Upper lobe of right lung (tissue), 1 donor: ENCODE data around the gene ABHD17A. TPM values are rescaled to one million over a fixed set of nuclear protein-coding genes. Genes with fewer than 3 reads are reported as not detected.
"Not testable (repeated sequence)": the region's sequence is repeated elsewhere in the genome, so short reads cannot be mapped to it uniquely, and the experiment has no call there.

ENCODE experiments used
- ATAC-seq: fragments of 200-7000 bp; cut with Tn5 transposase; one replicate; pipeline ENCODE4 v1.9.1; 2020; ENCODE audit warnings: mild to moderate bottlenecking, moderate library complexity
- DNase-seq: peaks from one replicate; pipeline ENCODE4 v3.0.0-alpha.2; 2020
- H3K27ac ChIP-seq: fragments of 200-600 bp; one replicate; pipeline ENCODE4 v1.8.0; 2022
- H3K27me3 ChIP-seq: fragments of 200-600 bp; one replicate; pipeline ENCODE4 v1.8.0; 2022; ENCODE audit warnings: mild to moderate bottlenecking
- H3K36me3 ChIP-seq: fragments of 200-600 bp; one replicate; pipeline ENCODE4 v1.8.0; 2022
- H3K4me1 ChIP-seq: fragments of 200-600 bp; one replicate; pipeline ENCODE4 v1.8.0; 2022
- H3K4me3 ChIP-seq: fragments of 200-600 bp; one replicate; pipeline ENCODE4 v1.8.0; 2022; ENCODE audit warnings: mild to moderate bottlenecking
- H3K9me3 ChIP-seq: fragments of 200-600 bp; one replicate; pipeline ENCODE4 v1.8.0; 2022
- intact Hi-C: fragments of 100-400 bp; cut with DNase I; formaldehyde crosslinking; loops from one replicate; pipeline ENCODE4 v1.11.0; 2022
- long read RNA-seq: library from polyadenylated mRNA; unstranded; transcript quantifications from one replicate; pipeline ENCODE4 v2.0.0, GENCODE V29; 2021
- total RNA-seq: library from RNA; stranded (reverse); fragmentation: NEBNext Ultra II Directional; extraction: Animal tissue kit (Norgen Biotek cat#: 25700); gene quantifications from one replicate; pipeline ENCODE4 v1.2.1, GENCODE V29; 2021
- TF ChIP-seq, protein P1 (sequence below): fragments of 200-600 bp; IDR thresholded peaks from one replicate; pipeline ENCODE4 v1.8.0; 2022; ENCODE audit warnings: antibody characterized with exemption
- donor health status: DM: no; HTN: yes; CAD: no; lungs with severe emphysema.

ABHD17A gene
- 76.1 TPM for total RNA-seq
- long read RNA-seq, full-length matches to known transcripts, result 190 of 266 reads
- long read RNA-seq, partial matches to known transcripts, result 51 of 266 reads
- long read RNA-seq, other reads (novel, unspliced or antisense), result 25 of 266 reads

GRCh38 chr19:1885398-1886119 lies at the start of gene ABHD17A:
Gene ABHD17A (minus strand): TSS chr19:1885496. CDS start chr19:1881566, 3,930 bp downstream.
- DNase-seq (peak; percentile 97), ATAC-seq (peak; percentile 98)
- H3K36me3 ChIP-seq, intact Hi-C loops, H3K27me3 ChIP-seq, H3K9me3 ChIP-seq: not testable (repeated sequence)
- H3K27ac ChIP-seq, result peak within 1 kb of the TSS; percentile 84
- peaks cover 28% of the 10 kb centered on the region for H3K4me1 ChIP-seq
- peak within 1 kb of the TSS; percentile 86 for H3K4me3 ChIP-seq

DNA sequence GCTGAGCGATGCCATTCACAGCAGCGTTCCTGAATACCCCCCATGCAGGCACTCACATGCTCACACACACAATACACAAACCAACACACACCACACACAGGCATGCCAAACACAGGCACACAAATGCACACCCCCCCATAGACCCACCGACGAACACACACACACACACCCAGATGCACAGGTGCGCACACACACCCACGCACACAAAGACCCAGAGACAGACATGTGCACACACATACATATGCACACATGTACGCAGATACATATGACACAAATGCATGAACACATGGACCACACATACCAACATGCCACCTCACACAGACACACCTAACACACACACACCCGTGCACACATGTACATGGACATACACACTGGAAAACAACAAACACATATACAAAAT lies 48.6 kb upstream of the ABHD17A start:
- intact Hi-C loops, result no loop called here
- Histone ChIP-seq H3K27ac (no peak overlapping the region), H3K4me1 (peaks cover 8% of the 10 kb centered on the region), H3K4me3 (no peak overlapping the region), H3K9me3 (no peaks in the 10 kb centered on the region), H3K27me3 (no peaks in the 10 kb centered on the region), H3K36me3 (no peaks in the 10 kb centered on the region)
- TF ChIP-seq, protein P1, sequence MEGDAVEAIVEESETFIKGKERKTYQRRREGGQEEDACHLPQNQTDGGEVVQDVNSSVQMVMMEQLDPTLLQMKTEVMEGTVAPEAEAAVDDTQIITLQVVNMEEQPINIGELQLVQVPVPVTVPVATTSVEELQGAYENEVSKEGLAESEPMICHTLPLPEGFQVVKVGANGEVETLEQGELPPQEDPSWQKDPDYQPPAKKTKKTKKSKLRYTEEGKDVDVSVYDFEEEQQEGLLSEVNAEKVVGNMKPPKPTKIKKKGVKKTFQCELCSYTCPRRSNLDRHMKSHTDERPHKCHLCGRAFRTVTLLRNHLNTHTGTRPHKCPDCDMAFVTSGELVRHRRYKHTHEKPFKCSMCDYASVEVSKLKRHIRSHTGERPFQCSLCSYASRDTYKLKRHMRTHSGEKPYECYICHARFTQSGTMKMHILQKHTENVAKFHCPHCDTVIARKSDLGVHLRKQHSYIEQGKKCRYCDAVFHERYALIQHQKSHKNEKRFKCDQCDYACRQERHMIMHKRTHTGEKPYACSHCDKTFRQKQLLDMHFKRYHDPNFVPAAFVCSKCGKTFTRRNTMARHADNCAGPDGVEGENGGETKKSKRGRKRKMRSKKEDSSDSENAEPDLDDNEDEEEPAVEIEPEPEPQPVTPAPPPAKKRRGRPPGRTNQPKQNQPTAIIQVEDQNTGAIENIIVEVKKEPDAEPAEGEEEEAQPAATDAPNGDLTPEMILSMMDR, result no peak
- no peak for ATAC-seq
- no peak for DNase-seq

GRCh38 chr19:1933244-1933643 lies 47.9 kb upstream of the ABHD17A start:
- Histone ChIP-seq H3K27me3 (no peaks in the 10 kb centered on the region), H3K27ac (no peak overlapping the region), H3K4me1 (peaks cover 8% of the 10 kb centered on the region), H3K4me3 (no peak overlapping the region), H3K36me3 (no peaks in the 10 kb centered on the region), H3K9me3 (no peaks in the 10 kb centered on the region)
- DNase-seq, result no peak
- intact Hi-C loops, result no loop called here
- ATAC-seq, result no peak
- TF ChIP-seq, protein P1, result no peak

DNA sequence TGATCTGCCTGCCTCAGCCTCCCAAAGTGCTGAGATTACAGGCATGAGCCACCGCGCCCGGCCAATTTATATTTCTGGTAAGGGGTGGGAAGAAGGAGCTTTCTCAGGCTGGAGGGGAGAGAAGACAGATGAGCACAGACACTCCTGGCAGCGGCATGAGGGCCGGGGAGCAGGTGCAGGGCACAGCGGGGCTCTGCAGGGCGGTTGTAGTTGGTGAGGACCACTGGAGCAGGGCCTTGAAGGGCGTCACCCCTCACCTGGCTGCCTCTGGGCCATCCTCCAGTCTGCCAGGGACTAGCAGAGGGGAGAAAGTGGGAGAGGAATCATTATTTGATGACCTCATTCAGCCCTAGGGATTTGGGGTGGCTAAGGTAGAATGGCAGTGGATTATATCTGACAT lies 47.1 kb upstream of the ABHD17A start:
- intact Hi-C loops, result no loop called here
- no peak overlapping the region for H3K4me3 ChIP-seq
- no peaks in the 10 kb centered on the region for H3K36me3 ChIP-seq
- no peaks in the 10 kb centered on the region for H3K9me3 ChIP-seq
- no peaks in the 10 kb centered on the region for H3K27me3 ChIP-seq
- TF ChIP-seq, protein P1, result no peak
- no peak overlapping the region for H3K27ac ChIP-seq
- H3K4me1 ChIP-seq, result peaks cover 8% of the 10 kb centered on the region
- ATAC-seq, result no peak
- no peak for DNase-seq

GRCh38 chr19:1931445-1931844 lies 46.1 kb upstream of the ABHD17A start:
- H3K27ac ChIP-seq, result no peak overlapping the region
- TF ChIP-seq, protein P1, result no peak
- no peaks in the 10 kb centered on the region for H3K27me3 ChIP-seq
- H3K4me3 ChIP-seq, result no peak overlapping the region
- no peak for DNase-seq
- no peaks in the 10 kb centered on the region for H3K9me3 ChIP-seq
- peaks cover 8% of the 10 kb centered on the region for H3K4me1 ChIP-seq
- intact Hi-C loops, result no loop called here
- no peak for ATAC-seq
- no peaks in the 10 kb centered on the region for H3K36me3 ChIP-seq

DNA sequence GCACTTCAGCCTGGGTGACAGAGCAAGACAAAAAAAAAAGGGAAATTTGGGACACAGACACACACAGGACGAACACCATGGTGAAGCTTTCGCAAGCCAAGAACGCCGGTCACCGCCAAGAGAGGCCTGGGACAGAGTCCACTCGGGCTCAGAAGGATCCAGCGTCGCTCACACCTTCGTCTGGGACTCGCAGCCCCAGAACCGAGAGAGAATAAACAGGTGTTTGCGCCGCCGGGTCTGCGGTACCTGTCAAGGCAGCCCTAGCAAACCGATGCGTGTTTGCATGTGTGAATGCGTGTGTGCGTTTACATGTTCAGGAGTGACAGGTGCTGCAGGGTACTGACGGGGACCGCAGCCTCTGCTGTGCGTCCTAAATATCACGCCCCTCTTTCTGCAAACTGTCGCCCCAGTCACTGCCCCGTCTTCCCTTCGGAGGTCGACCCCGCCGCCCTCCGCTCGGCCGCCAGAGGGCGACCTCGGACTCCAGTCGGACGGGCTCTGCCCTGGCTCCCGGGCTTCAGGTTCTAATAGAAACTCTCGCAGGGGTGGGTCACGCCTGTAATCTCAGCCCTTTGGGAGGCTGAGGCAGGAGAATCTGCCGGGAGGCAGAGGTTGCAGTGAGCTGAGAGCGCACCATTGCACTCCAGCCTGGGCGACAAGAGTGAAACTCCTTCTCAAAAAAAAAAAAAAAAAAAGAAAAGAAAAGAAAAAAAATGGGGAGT lies 43.9 kb upstream of the ABHD17A start:
- DNase-seq (peak; percentile 91), ATAC-seq (peak; percentile 95)
- peak overlapping the region; percentile 37 for H3K4me3 ChIP-seq
- H3K9me3 ChIP-seq, result no peaks in the 10 kb centered on the region
- intact Hi-C loops, result no loop called here
- no peak overlapping the region for H3K27ac ChIP-seq
- peaks cover 9% of the 10 kb centered on the region for H3K36me3 ChIP-seq
- H3K4me1 ChIP-seq, result peaks cover 8% of the 10 kb centered on the region
- no peaks in the 10 kb centered on the region for H3K27me3 ChIP-seq
- TF ChIP-seq, protein P1, result peak; percentile 93
